Endothelial cell of umbilical vein (primary cell): ENCODE data around the gene NRG3.

Experiments
- EZH2 ChIP-seq: IDR thresholded peaks from 2 replicates; pipeline ENCODE4 v1.6.1; 2012; ENCODE audit warnings: borderline replicate concordance, low read depth, mild to moderate bottlenecking, moderate library complexity, low read length, inconsistent platforms; ENCODE audit not compliant: severe bottlenecking
- FOS ChIP-seq: IDR thresholded peaks from 2 replicates; pipeline ENCODE4 v1.6.1; 2011; ENCODE audit warnings: mild to moderate bottlenecking, low read length, moderate library complexity, borderline replicate concordance; ENCODE audit not compliant: insufficient read depth
- MYC ChIP-seq: IDR thresholded peaks from one replicate; pipeline ENCODE4 v1.6.1; 2011; ENCODE audit warnings: mild to moderate bottlenecking, low read depth, low read length
- POLR2A ChIP-seq: IDR thresholded peaks from 2 replicates; pipeline ENCODE4 v1.6.1; 2012; ENCODE audit warnings: low read depth, mild to moderate bottlenecking, control low read depth, low read length
- POLR2AphosphoS5 ChIP-seq: IDR thresholded peaks from 2 replicates; pipeline ENCODE4 v1.6.1; 2012; ENCODE audit warnings: low read depth, mild to moderate bottlenecking, control low read depth, low read length, moderate library complexity; ENCODE audit not compliant: insufficient read depth
- TF ChIP-seq, protein P1 (sequence below), 2 donors: IDR thresholded peaks; 1 replicate in 1 of 2; 2 replicates in 1 of 2; pipeline ENCODE4 v1.5.1; 2011; ENCODE audit warnings: low read length in 2 of 2, mild to moderate bottlenecking in 2 of 2, moderate library complexity in 2 of 2, control low read depth in 1 of 2, inconsistent platforms in 1 of 2, low read depth in 1 of 2; ENCODE audit not compliant: insufficient read depth in 1 of 2; ENCODE audit errors: extremely low read depth in 1 of 2
- TF ChIP-seq, protein P2 (sequence below): IDR thresholded peaks from 2 replicates; pipeline ENCODE4 v1.6.1; 2011; ENCODE audit not compliant: insufficient read depth, insufficient read length

DNA sequence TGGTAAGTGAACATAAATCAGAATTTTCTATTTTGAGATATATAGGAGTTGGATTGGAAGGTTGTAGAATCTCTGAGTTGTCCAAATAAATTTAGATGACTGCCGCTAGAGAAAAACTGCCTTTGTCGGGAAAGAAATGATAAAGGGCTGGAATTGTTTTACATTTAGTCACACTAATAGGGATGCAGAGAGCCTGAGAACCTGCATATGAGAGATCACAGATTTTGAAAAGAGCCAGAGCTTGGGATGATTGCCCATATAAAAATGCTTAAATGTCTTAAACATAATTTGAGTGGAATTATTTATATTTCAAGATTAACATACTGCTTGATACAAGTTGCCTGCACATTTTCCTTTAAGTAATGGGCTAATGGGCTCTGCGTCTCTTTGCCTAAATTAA, 660.5 kb downstream of the NRG3 start:
- TF ChIP-seq, protein P1, sequence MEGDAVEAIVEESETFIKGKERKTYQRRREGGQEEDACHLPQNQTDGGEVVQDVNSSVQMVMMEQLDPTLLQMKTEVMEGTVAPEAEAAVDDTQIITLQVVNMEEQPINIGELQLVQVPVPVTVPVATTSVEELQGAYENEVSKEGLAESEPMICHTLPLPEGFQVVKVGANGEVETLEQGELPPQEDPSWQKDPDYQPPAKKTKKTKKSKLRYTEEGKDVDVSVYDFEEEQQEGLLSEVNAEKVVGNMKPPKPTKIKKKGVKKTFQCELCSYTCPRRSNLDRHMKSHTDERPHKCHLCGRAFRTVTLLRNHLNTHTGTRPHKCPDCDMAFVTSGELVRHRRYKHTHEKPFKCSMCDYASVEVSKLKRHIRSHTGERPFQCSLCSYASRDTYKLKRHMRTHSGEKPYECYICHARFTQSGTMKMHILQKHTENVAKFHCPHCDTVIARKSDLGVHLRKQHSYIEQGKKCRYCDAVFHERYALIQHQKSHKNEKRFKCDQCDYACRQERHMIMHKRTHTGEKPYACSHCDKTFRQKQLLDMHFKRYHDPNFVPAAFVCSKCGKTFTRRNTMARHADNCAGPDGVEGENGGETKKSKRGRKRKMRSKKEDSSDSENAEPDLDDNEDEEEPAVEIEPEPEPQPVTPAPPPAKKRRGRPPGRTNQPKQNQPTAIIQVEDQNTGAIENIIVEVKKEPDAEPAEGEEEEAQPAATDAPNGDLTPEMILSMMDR (IDR thresholded peaks at IDR 0.05; ENCODE audit: extremely low read depth in 1 of 2, insufficient read depth in 1 of 2, low read depth in 1 of 2, low read length in 2 of 2): no peak
- TF ChIP-seq EZH2: no peak
- TF ChIP-seq MYC: no peak
- TF ChIP-seq POLR2AphosphoS5: no peak
- TF ChIP-seq POLR2A: no peak
- TF ChIP-seq, protein P2, sequence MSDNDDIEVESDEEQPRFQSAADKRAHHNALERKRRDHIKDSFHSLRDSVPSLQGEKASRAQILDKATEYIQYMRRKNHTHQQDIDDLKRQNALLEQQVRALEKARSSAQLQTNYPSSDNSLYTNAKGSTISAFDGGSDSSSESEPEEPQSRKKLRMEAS: no peak
- no peak for TF ChIP-seq FOS
